H9 (cell line): ENCODE measurements around the gene TRIM10. TPM values are rescaled to one million over a fixed set of nuclear protein-coding genes. Genes with fewer than 3 reads are reported as not detected.

ENCODE experiments used
- DNase-seq: peaks from one replicate; pipeline ENCODE4 v3.0.0-alpha.2; 2017
- H2AFZ ChIP-seq: one replicate; pipeline ENCODE4 v1.6.1; 2013; ENCODE audit warnings: mild to moderate bottlenecking, low read length, control low read depth, moderate library complexity
- H2AK5ac ChIP-seq: 2 replicates; pipeline ENCODE4 v1.6.1; 2013; ENCODE audit warnings: low read length, control low read depth, mixed read lengths; ENCODE audit not compliant: insufficient read length
- H2BK120ac ChIP-seq: one replicate; pipeline ENCODE4 v1.6.1; 2013; ENCODE audit warnings: low read depth, mild to moderate bottlenecking, low read length, control low read depth, inconsistent platforms; ENCODE audit not compliant: poor library complexity, severe bottlenecking
- H2BK12ac ChIP-seq: 2 replicates; pipeline ENCODE4 v1.6.1; 2013; ENCODE audit warnings: low read length, control low read depth, mixed read lengths, low read depth; ENCODE audit not compliant: insufficient read length
- H2BK15ac ChIP-seq: 2 replicates; pipeline ENCODE4 v1.6.1; 2013; ENCODE audit warnings: low read depth, low read length, control low read depth
- H2BK20ac ChIP-seq: one replicate; pipeline ENCODE4 v1.6.1; 2013; ENCODE audit warnings: low read depth, mild to moderate bottlenecking, low read length, control low read depth, inconsistent platforms; ENCODE audit not compliant: poor library complexity, severe bottlenecking
- H2BK5ac ChIP-seq: 2 replicates; pipeline ENCODE4 v1.6.1; 2013; ENCODE audit warnings: low read length, control low read depth, mixed read lengths; ENCODE audit not compliant: insufficient read length
- H3K14ac ChIP-seq: 2 replicates; pipeline ENCODE4 v1.6.1; 2013; ENCODE audit warnings: low read length, control low read depth; ENCODE audit not compliant: insufficient read depth
- H3K18ac ChIP-seq: 2 replicates; pipeline ENCODE4 v1.6.1; 2013; ENCODE audit warnings: low read depth, mild to moderate bottlenecking, mixed read lengths, low read length, control low read depth; ENCODE audit not compliant: insufficient read length
- H3K23ac ChIP-seq: 2 replicates; pipeline ENCODE4 v1.6.1; 2013; ENCODE audit warnings: low read length, control low read depth, mixed read lengths, low read depth; ENCODE audit not compliant: insufficient read length
- H3K23me2 ChIP-seq: 2 replicates; pipeline ENCODE4 v1.6.1; 2013; ENCODE audit warnings: low read depth, mild to moderate bottlenecking, mixed read lengths, low read length, control low read depth; ENCODE audit not compliant: insufficient read length, poor library complexity, severe bottlenecking
- H3K27ac ChIP-seq: 2 replicates; pipeline ENCODE4 v1.5.1; 2013; ENCODE audit warnings: low read length, control low read depth, mixed read lengths, low read depth; ENCODE audit not compliant: insufficient read length
- H3K27me3 ChIP-seq: 2 replicates; pipeline ENCODE4 v1.6.1; 2013; ENCODE audit warnings: low read length, control low read depth, inconsistent platforms; ENCODE audit not compliant: insufficient read depth
- H3K4ac ChIP-seq: 2 replicates; pipeline ENCODE4 v1.6.1; 2013; ENCODE audit warnings: low read depth, mild to moderate bottlenecking, control low read depth, inconsistent platforms, low read length, moderate library complexity
- H3K4me1 ChIP-seq: 2 replicates; pipeline ENCODE4 v1.6.1; 2013; ENCODE audit warnings: low read length, control low read depth, inconsistent platforms; ENCODE audit not compliant: insufficient read depth
- H3K4me2 ChIP-seq: 2 replicates; pipeline ENCODE4 v1.6.1; 2013; ENCODE audit warnings: low read length, control low read depth, mixed read lengths; ENCODE audit not compliant: insufficient read length, insufficient read depth
- H3K56ac ChIP-seq: 2 replicates; pipeline ENCODE4 v1.6.1; 2013; ENCODE audit warnings: low read depth, mild to moderate bottlenecking, mixed read lengths, low read length, control low read depth; ENCODE audit not compliant: insufficient read length
- H3K79me1 ChIP-seq: 2 replicates; pipeline ENCODE4 v1.6.1; 2013; ENCODE audit warnings: low read depth, mild to moderate bottlenecking, moderate library complexity, low read length, control low read depth, inconsistent platforms; ENCODE audit not compliant: insufficient read depth, poor library complexity, severe bottlenecking
- H3K79me2 ChIP-seq: 2 replicates; pipeline ENCODE4 v1.6.1; 2013; ENCODE audit warnings: low read length, control low read depth, inconsistent platforms; ENCODE audit not compliant: insufficient read depth
- H3K9ac ChIP-seq: 2 replicates; pipeline ENCODE4 v1.6.1; 2013; ENCODE audit warnings: low read length, control low read depth, mixed read lengths; ENCODE audit not compliant: insufficient read length; ENCODE audit errors: extremely low read depth
- H3K9me3 ChIP-seq: one replicate; pipeline ENCODE4 v1.6.1; 2013; ENCODE audit warnings: low read depth, low read length, inconsistent platforms; ENCODE audit not compliant: control insufficient read depth
- H3T11ph ChIP-seq: one replicate; pipeline ENCODE4 v1.6.1; 2013; ENCODE audit warnings: mild to moderate bottlenecking, low read length, control low read depth, inconsistent platforms
- H4K20me1 ChIP-seq: one replicate; pipeline ENCODE4 v1.6.1; 2013; ENCODE audit not compliant: control insufficient read depth, insufficient read length, insufficient read depth
- H4K5ac ChIP-seq: 2 replicates; pipeline ENCODE4 v1.6.1; 2013; ENCODE audit warnings: low read depth, mild to moderate bottlenecking, mixed read lengths, low read length, control low read depth; ENCODE audit not compliant: insufficient read length
- H4K8ac ChIP-seq: replicated peaks from 2 replicates; pipeline ENCODE4 v1.6.1; 2013; ENCODE audit warnings: low read length, control low read depth, mixed read lengths, low read depth; ENCODE audit not compliant: insufficient read length
- H4K91ac ChIP-seq: 2 replicates; pipeline ENCODE4 v1.6.1; 2013; ENCODE audit warnings: low read depth, mild to moderate bottlenecking, moderate library complexity, mixed read lengths, low read length, control low read depth; ENCODE audit not compliant: insufficient read length
- H3K27ac Mint-ChIP-seq, 3 experiments: 2 replicates in 2 of 3; 3 replicates in 1 of 3; pipeline ENCODE4 v1.8.0; 2020 to 2021; ENCODE audit warnings: mixed read lengths in 3 of 3, mild to moderate bottlenecking in 1 of 3, moderate library complexity in 1 of 3
- H3K27me3 Mint-ChIP-seq: 2 replicates; pipeline ENCODE4 v1.8.0; 2021; ENCODE audit warnings: low read depth, mild to moderate bottlenecking, moderate library complexity, mixed read lengths
- H3K36me3 Mint-ChIP-seq, 3 experiments: 2 replicates in 2 of 3; 3 replicates in 1 of 3; pipeline ENCODE4 v1.8.0; 2020 to 2021; ENCODE audit warnings: low read depth in 3 of 3, mixed read lengths in 3 of 3; ENCODE audit not compliant: insufficient read depth in 1 of 3
- H3K4me1 Mint-ChIP-seq, 2 experiments: 2 replicates each; pipeline ENCODE4 v1.8.0; 2020; ENCODE audit warnings: mixed read lengths in 2 of 2
- H3K4me3 Mint-ChIP-seq, 2 experiments: 2 replicates in 1 of 2; 3 replicates in 1 of 2; pipeline ENCODE4 v1.8.0; 2020 to 2021; ENCODE audit warnings: mild to moderate bottlenecking in 2 of 2, mixed read lengths in 2 of 2, moderate library complexity in 1 of 2
- H3K9me3 Mint-ChIP-seq, 2 experiments: 2 replicates in 1 of 2; 3 replicates in 1 of 2; pipeline ENCODE4 v1.8.0; 2020; ENCODE audit warnings: mild to moderate bottlenecking in 2 of 2, mixed read lengths in 2 of 2, moderate library complexity in 1 of 2
- CTCF ChIP-seq: fragments of 200-600 bp; sonication (generic); conservative IDR thresholded peaks from 3 replicates; pipeline ENCODE4 v1.8.0; 2021; ENCODE audit warnings: antibody characterized with exemption, mild to moderate bottlenecking
- WGBS: extraction: QIAGEN DNeasy Blood & Tissue Kit; methylation state at CpG from one replicate; pipeline ENCODE4 v1.1.7; 2013; ENCODE audit warnings: missing lambda C conversion rate, low lambda C conversion rate, mixed read lengths; ENCODE audit not compliant: insufficient read length; ENCODE audit errors: extremely low coverage; 5-methylcytosine and 5-hydroxymethylcytosine counted together
- total RNA-seq: library from RNA; stranded (reverse); gene quantifications from 2 replicates; pipeline ENCODE4 v1.2.1, GENCODE V29; 2021

TRIM10 gene
- total RNA-seq, 1 experiment from 2014 or later, result 0.07 TPM

- H3K4me2 ChIP-seq, result no peak overlapping the region
- no peak overlapping the region for H4K8ac ChIP-seq
- no peaks in the 10 kb centered on the region for H3K36me3 Mint-ChIP-seq
Observed at GRCh38 chr6:30156262-30156599, 4.8 kb downstream of the TRIM10 start.

More at GRCh38 chr6:30156262-30156599, 4.8 kb downstream of the TRIM10 start:
- Histone ChIP-seq H3K56ac (no peak overlapping the region), H3K18ac (no peak overlapping the region), H2AFZ (no peak overlapping the region), H4K91ac (no peak overlapping the region), H3K27ac (no peak overlapping the region), H3K9ac (no peak overlapping the region), H3K79me2 (no peaks in the 10 kb centered on the region), H3K4ac (no peak overlapping the region), H3K23me2 (no peaks in the 10 kb centered on the region), H2BK15ac (no peak overlapping the region), H3K9me3 (no peaks in the 10 kb centered on the region), H3T11ph (no peak overlapping the region), H3K79me1 (no peaks in the 10 kb centered on the region), H2BK5ac (no peak overlapping the region), H3K4me1 (no peaks in the 10 kb centered on the region), H3K23ac (no peak overlapping the region), H2AK5ac (no peak overlapping the region), H4K5ac (no peak overlapping the region), H2BK12ac (no peak overlapping the region), H2BK20ac (no peak overlapping the region), H3K14ac (no peak overlapping the region), H2BK120ac (no peak overlapping the region), H3K27me3 (no peaks in the 10 kb centered on the region), H4K20me1 (no peaks in the 10 kb centered on the region)
- Mint-ChIP-seq H3K9me3 (no peaks in the 10 kb centered on the region), H3K4me1 (peaks cover 2% of the 10 kb centered on the region in 2 experiments; a peak in 1 of 4 replicates), H3K27me3 (peaks cover 70% of the 10 kb centered on the region), H3K4me3 (no peak overlapping the region), H3K27ac (no peak overlapping the region)
- DNase-seq, result no peak
- TF ChIP-seq CTCF, result no peak
- no CpG with 5 or more reads among the region's 4 CpGs for WGBS
